Adipocyte (in vitro differentiated cells): ENCODE data around the gene ATF6B.

Source experiments
- DNase-seq: peaks from one replicate; pipeline ENCODE4 v3.0.0-alpha.2; 2015; ENCODE audit warnings: low read depth
- H3K27me3 ChIP-seq: replicated peaks from 2 replicates; pipeline ENCODE4 v1.7.0; 2013; ENCODE audit warnings: mild to moderate bottlenecking, low read length, moderate library complexity; ENCODE audit not compliant: control insufficient read depth, insufficient read depth
- H3K36me3 ChIP-seq: 2 replicates; pipeline ENCODE4 v1.7.0; 2013; ENCODE audit warnings: low read length, mild to moderate bottlenecking, moderate library complexity; ENCODE audit not compliant: control insufficient read depth, insufficient read depth, severe bottlenecking
- H3K4me1 ChIP-seq: 2 replicates; pipeline ENCODE4 v1.7.0; 2013; ENCODE audit warnings: mild to moderate bottlenecking, low read length, moderate library complexity; ENCODE audit not compliant: control insufficient read depth, insufficient read depth
- H3K4me3 ChIP-seq: 2 replicates; pipeline ENCODE4 v1.7.0; 2013; ENCODE audit warnings: mild to moderate bottlenecking, low read length, moderate library complexity
- H3K9ac ChIP-seq: 2 replicates; pipeline ENCODE4 v1.7.0; 2013; ENCODE audit warnings: mild to moderate bottlenecking, low read length, moderate library complexity
- H3K9me3 ChIP-seq: 2 replicates; pipeline ENCODE4 v1.7.0; 2013; ENCODE audit warnings: mild to moderate bottlenecking, low read length, moderate library complexity; ENCODE audit not compliant: control insufficient read depth

The ATF6B gene

DNA sequence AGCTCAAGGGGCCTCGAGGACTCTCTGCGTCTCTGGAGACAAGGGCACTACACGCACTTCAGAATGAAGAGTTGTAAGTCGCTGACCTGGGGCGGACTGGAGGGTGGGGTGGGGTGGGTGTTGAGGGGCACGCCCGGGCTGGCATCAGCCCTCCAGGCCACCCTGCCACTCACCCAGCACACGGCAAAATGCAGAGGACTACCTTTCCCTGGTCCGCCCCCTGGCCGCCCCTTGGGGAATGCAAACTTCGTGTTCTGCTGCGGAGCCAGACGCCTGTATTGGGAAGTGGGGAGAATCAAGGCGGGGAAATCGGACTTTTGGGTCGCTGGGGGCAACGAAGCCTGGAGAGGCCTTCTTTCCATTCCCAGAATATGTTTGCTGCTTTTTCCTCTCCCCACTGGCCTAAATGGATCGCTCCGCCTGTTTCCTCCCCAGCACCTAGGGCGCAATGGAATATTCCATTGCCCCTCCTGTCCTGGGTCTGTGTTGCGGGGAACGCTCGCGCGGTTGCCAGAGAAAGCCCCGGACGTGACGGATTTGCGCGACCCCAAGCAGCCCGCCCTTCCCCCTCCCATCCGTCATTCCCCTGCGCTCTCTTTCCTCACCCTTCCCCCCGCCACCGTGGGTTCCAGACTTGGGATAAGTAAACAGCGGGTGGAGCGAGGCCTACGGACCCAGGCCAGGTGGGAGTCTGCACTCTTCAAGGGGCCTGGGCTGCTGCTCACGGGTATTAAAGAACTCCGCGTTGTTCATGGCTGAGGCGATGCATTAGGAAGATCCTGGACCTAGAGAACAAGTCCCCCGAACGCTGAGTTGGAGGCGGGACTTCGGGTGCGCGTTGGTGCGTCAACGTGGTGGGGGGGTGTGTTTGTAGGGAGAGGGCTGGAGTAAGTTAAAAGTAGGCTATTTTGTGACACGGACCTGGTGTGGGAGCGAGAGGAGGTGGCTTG lies 25.8 kb upstream of the ATF6B start, which contains the start of gene PPT2:
Gene PPT2, plus strand, starts transcription at position 578 of the 950 bp plus-strand sequence. CDS start 454 bp downstream, outside the sequence.
- Histone ChIP-seq H3K9me3 (no peaks in the 10 kb centered on the region), H3K4me3 (peak within 1 kb of the TSS; percentile 90), H3K9ac (peak within 1 kb of the TSS; percentile 88), H3K36me3 (peaks cover 20% of the 10 kb centered on the region), H3K27me3 (peaks cover 6% of the 10 kb centered on the region), H3K4me1 (peaks cover 28% of the 10 kb centered on the region)
- DNase-seq: peak; percentile 96

DNA sequence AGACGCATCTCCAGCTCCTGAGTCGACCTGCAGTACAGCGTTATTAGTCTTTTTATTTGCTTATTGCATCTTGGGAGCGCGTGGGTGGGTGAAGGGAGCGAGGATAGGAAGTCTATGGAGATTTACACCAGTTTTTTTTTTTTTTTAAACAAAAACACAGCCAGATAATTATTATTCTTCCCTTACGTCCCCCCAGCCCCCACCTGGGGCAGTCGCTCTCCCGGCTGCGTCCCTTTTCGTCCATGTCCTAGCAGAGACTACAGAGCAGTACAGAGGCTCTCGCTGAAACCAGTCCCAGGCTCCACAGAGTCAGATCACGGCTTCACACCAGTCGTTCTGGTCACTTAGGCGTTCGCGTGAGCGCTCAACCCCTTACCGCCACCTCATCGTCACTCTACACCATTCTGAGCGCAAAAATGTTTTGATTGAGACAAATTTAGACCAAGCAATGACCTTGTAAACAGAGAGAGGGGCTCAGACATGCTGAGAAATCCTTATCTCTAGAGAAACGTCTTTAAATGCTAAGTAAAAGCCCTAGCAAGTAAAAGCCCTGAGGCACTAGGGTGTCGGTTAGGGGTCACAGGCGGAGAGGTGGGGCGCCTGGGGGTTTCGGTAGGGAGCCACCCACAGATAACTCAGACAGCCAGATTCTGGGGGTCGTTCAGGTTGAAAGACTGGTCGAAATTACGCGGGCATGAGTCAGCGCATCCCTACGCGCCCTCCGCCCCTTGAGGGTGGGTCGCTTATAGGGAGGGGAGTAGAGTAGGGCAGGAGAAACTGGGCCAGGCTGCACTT lies 24.9 kb upstream of the ATF6B start:
- H3K36me3 ChIP-seq: peaks cover 11% of the 10 kb centered on the region
- H3K4me1 ChIP-seq: peaks cover 28% of the 10 kb centered on the region
- peak overlapping the region; percentile 88 for H3K9ac ChIP-seq
- peak overlapping the region; percentile 90 for H3K4me3 ChIP-seq
- H3K9me3 ChIP-seq: no peaks in the 10 kb centered on the region
- H3K27me3 ChIP-seq: peaks cover 6% of the 10 kb centered on the region
- peak; percentile 76 for DNase-seq

DNA sequence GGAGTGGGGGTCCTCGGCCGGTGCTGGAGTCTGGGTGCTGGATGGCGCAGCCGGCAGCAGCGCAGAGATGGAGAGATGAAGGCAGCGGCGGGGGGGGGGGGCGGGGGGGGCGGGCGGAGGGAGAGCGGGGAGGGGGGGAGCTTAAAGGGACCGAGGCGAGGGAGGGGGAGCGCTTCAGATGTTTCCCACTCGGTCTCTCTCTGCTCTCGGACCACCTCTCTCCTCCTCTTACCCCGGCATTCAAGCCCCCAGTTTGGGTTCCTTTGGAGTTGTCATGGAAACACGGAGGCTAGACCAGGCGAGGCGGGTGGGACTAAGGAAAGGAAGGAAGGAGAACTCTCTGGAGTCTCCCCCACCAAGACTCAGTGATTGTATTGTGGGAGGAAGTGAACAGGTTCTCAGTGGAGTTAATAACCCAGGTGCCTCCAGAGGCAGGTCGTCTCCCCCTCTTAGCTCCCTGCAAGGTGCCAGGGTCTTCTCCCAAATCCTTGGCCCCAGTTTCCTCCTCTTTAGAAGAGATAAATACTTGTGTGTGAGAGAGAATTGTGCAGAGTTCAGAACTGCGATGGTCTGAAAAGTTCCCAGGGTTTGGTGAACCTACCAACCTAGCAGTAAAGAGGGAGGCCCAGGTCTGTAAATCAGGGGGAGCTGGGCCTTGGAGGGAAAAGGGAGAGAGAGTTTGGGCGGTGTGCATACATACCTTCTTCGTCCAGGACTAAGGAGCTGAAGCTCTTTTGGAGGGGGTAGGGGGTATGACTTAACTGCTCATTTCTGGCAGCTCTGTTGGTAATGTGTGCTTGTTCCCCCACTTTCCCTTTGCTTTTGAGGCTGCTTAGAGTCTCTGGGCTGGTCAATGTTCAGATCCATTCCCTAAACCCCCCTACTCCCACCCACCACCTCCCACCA lies 24.1 kb upstream of the ATF6B start, which contains the start of gene PRRT1:
Gene PRRT1, minus strand, starts transcription at position 77 of the 906 bp plus-strand sequence. CDS start 112 bp downstream, outside the sequence.
- Histone ChIP-seq H3K36me3 (peaks cover 2% of the 10 kb centered on the region), H3K9ac (peak within 1 kb of the TSS; percentile 88), H3K9me3 (no peaks in the 10 kb centered on the region), H3K4me1 (peaks cover 28% of the 10 kb centered on the region), H3K4me3 (peak within 1 kb of the TSS; percentile 90), H3K27me3 (peaks cover 6% of the 10 kb centered on the region)
- DNase-seq: peak; percentile 44

DNA sequence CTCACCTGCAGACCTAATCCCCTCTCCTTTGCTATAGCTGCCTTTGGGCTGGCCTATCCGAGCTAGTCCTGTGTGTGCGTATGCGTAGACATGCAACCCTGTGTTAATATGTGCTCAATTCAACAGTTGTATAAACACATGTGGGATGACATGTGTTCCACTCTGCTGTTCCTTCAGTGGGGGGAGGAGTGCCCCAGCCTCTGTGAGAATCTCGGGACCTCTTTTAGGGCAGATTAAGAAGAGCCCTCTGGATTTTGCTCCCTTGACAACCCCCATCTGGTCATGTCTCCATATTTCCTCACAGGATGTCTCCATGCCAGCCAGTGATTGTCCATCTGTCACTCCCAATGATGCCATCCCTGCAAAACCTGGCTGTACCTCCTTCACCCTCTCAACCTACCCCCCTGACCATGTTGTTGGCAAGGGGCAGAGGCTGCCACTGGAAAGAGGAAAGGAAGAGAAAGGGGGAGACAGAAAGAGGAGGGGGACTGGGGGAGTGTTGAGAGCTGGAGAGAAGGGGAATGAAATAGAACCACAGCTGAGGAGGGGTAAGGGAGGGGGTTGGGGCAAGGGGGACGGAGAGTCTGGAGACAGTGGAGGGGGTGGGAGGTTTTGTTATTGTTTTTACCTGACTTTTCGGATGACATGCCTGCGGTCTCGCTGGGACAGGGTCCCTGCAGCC lies 23.3 kb upstream of the ATF6B start:
- DNase-seq: no peak
- no peaks in the 10 kb centered on the region for H3K36me3 ChIP-seq
- H3K9me3 ChIP-seq: no peaks in the 10 kb centered on the region
- H3K4me1 ChIP-seq: peaks cover 28% of the 10 kb centered on the region
- H3K27me3 ChIP-seq: peaks cover 6% of the 10 kb centered on the region
- H3K4me3 ChIP-seq: no peak overlapping the region
- no peak overlapping the region for H3K9ac ChIP-seq

DNA sequence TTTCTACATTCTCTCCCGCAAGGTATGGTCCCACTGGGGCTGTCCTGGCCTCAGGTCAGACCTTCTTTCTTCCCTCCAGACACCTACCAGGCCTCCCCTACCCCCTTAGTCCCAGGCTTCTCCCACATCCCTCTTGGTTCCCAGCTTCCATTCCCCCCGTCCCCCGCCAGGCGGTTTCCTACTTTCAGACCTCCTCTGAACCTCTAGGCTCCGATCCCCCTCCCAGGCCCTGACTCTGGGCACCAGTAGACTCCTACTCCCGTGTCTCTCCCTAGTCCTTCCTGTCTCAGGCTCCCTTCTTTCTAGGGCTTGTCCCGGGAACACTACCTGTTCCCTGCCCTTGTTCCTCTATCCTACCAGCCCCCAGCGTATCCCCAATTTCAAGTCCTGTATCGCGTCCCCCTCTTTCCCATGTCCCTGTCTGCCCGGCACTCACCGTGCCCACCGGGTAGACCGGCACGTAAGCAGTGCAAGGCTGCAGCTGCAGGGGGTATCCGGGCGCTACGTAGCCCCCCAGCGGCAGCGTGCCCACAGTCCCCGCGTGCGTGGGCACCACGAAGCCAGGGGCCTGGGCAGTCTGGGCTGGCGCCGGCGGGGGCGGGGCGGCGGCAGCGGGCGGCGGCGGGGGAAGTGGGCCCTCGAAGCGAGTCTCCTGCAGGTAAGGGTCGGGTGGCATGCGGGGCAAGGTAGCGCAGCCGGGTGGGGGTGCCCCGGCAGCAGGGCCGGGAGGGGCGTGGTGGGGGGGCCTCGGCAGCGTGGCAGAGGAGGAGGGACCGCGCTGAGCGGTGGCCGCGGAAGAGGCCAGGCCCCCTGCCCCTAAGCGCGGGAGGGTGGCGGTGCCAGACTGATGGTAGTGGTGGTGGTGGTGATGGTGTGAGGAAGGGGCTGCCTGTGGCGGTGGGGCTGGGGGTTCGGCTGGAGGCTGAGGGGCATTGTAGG lies 22.2 kb upstream of the ATF6B start:
- Histone ChIP-seq H3K4me3 (no peak overlapping the region), H3K9ac (no peak overlapping the region), H3K9me3 (no peaks in the 10 kb centered on the region), H3K36me3 (no peaks in the 10 kb centered on the region), H3K4me1 (peaks cover 23% of the 10 kb centered on the region), H3K27me3 (peaks cover 6% of the 10 kb centered on the region)
- DNase-seq: no peak

GRCh38 chr6:32149092-32149755 lies 21.2 kb upstream of the ATF6B start:
- H3K27me3 ChIP-seq: peaks cover 6% of the 10 kb centered on the region
- peak overlapping the region; percentile 75 for H3K4me3 ChIP-seq
- no peak overlapping the region for H3K9ac ChIP-seq
- H3K4me1 ChIP-seq: peaks cover 20% of the 10 kb centered on the region
- H3K9me3 ChIP-seq: no peaks in the 10 kb centered on the region
- no peak for DNase-seq
- H3K36me3 ChIP-seq: no peaks in the 10 kb centered on the region

DNA sequence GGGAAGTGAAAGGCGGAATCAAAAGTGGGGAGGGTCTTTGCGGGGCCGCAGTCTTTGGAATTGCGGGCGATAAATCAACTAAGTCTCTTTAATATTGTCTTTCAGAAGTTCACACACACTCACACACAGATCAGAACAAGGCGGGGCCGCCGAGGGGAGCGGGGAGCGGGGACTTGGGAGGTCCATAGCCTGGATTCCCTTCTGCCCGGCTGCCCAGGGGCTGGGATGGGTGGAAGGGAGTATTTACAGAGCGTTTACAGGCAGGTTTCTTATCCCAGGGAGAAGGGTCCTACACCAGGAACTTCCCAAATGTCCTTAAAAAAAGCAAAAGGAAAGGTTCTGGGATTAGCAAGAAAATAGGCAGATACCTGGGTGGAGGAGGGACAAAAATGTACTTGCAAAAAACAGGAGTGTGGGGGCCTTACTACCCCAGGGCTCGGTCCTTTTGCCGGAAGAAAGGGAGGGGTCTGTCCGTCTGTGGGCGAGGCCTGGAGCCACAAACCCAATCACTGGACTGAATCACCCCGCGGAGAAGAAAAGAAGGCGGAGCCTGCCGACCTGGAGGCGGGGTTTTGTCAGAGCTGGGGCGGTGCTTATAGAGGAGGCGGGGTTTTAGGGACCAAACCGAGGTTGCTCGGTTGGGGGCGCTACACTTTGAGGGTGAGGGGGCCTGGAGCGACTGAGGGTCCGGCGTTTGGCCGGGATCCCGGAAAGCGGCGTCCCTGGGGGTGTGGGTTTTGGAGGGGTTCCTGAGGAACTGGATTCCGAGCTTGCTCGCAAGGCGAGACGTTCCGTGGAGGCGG lies 20.4 kb upstream of the ATF6B start:
- no peak for DNase-seq
- no peaks in the 10 kb centered on the region for H3K9me3 ChIP-seq
- H3K27me3 ChIP-seq: peaks cover 6% of the 10 kb centered on the region
- H3K4me1 ChIP-seq: peaks cover 19% of the 10 kb centered on the region
- H3K4me3 ChIP-seq: peak overlapping the region; percentile 75
- no peaks in the 10 kb centered on the region for H3K36me3 ChIP-seq
- H3K9ac ChIP-seq: peak overlapping the region; percentile 36

GRCh38 chr6:32147401-32148132 lies 19.5 kb upstream of the ATF6B start:
- Histone ChIP-seq H3K4me3 (peak overlapping the region; percentile 75), H3K27me3 (peaks cover 6% of the 10 kb centered on the region), H3K4me1 (peaks cover 10% of the 10 kb centered on the region), H3K9me3 (no peaks in the 10 kb centered on the region), H3K36me3 (no peaks in the 10 kb centered on the region), H3K9ac (no peak overlapping the region)
- DNase-seq: no peak
